Measurements from ENCODE around the gene HILPDA. TPM values are rescaled to one million over a fixed set of nuclear protein-coding genes. Genes with fewer than 3 reads are reported as not detected.

Gene HILPDA, protein sequence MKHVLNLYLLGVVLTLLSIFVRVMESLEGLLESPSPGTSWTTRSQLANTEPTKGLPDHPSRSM
- total RNA-seq (2022): 17.0 and 17.8 TPM in 2 replicates
- percentile 92 among the genes with signal in this experiment for Bru-seq, nascent RNA
- percentile 97 among the genes with signal in this experiment for BruChase-seq, experiment 1, labeled RNA remaining after a 2-hour chase
- percentile 86 among the genes with signal in this experiment for BruChase-seq, experiment 2, labeled RNA remaining after a 6-hour chase
- long read RNA-seq, transcript HILPDA-201 (2 exons, 1,349 nt): major isoform, 28 of 32 reads
- long read RNA-seq, partial matches to known transcripts: 0 of 32 reads
- long read RNA-seq, other reads (novel, unspliced or antisense): 0 of 32 reads

DNA sequence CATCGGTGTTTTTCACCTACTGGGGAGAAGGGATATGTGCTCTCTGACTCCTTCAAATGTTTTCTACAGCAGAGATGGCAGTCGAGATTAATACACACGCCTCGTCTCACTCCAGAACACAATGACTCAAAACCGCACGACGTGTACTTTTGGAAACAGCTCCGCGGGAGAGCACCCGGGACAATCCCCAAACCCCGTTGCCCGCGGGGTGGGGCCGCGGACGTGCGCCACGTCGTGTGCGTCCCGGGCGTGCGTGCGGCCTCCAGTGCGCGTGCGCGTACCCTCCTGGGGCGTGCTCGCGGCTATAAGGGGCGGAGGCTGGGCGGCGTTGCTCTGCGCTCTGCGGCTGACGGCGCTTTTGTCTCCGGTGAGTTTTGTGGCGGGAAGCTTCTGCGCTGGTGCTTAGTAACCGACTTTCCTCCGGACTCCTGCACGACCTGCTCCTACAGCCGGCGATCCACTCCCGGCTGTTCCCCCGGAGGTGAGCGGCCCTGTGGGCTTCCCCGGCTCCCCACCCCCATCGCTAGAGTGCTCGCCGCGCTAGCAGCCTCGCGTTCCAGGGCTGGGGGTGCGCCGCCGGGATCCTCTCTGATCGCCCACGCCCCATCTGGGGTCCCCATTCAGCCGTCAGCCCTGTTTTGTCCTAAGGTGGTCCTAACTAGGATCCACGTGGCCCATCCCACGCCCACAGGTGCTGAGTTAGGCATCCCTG is at the start of gene HILPDA:
TSS of gene HILPDA (plus strand) at position 336 of the 712 bp plus-strand sequence. CDS start 1,391 bp downstream, outside the sequence.
- Histone ChIP-seq H3K27me3 (replicated peaks; ENCODE audit: control insufficient read depth, insufficient read depth, low read length) (no peaks in the 10 kb centered on the region), H3K4me1 (peaks cover 33% of the 10 kb centered on the region), H3K9me3 (no peaks in the 10 kb centered on the region), H3K4me3 (ENCODE audit: low read depth, low read length) (peak within 1 kb of the TSS; percentile 70), H3K36me3 (ENCODE audit: control insufficient read depth, insufficient read depth, low read length) (peaks cover 5% of the 10 kb centered on the region)
- BruUV-seq (replicated peaks): no TSS peak
- H3K27me3 Mint-ChIP-seq (ENCODE audit: insufficient read depth, unreplicated experiment): peaks cover 5% of the 10 kb centered on the region
- H3K9me3 Mint-ChIP-seq (ENCODE audit: unreplicated experiment): no peaks in the 10 kb centered on the region
- intact Hi-C loops (cut with micrococcal nuclease; ENCODE audit: unreplicated experiment): no loop called here
- peak within 1 kb of the TSS; percentile 99 for H3K4me3 Mint-ChIP-seq (ENCODE audit: unreplicated experiment)
- peaks cover 31% of the 10 kb centered on the region for H3K36me3 Mint-ChIP-seq (ENCODE audit: insufficient read depth, unreplicated experiment)
- TF ChIP-seq CTCF (IDR thresholded peaks at IDR 0.05; ENCODE audit: insufficient read depth in 1 of 2, low read depth in 1 of 2, low read length in 1 of 2, severe bottlenecking in 1 of 2, unreplicated experiment in 1 of 2): no peak
- DNase-seq: peak; percentile 89 to 90
- ChIA-PET CTCF (interaction anchor here (0.9 to 1.6 kb wide), 4 partner anchors 14 to 47 kb away, joined by 3 to 17 read pairs (median 6); no protein-coding TSS in a partner anchor), POLR2A (interaction anchor here (0.6 to 1.4 kb wide), 3 partner anchors 20 to 1475 kb away, joined by 3 to 13 read pairs (median 10); no protein-coding TSS in a partner anchor)
- peaks cover 32% of the 10 kb centered on the region for H3K4me1 Mint-ChIP-seq (ENCODE audit: low read depth, unreplicated experiment)
- peak within 1 kb of the TSS; percentile 92 for H3K27ac Mint-ChIP-seq (ENCODE audit: unreplicated experiment)

GRCh38 chr7:128406314-128407232 is 49.1 kb upstream of the HILPDA start:
- no peak overlapping the region for H3K27ac Mint-ChIP-seq (ENCODE audit: unreplicated experiment)
- TF ChIP-seq CTCF (IDR thresholded peaks at IDR 0.05; ENCODE audit: insufficient read depth in 1 of 2, low read depth in 1 of 2, low read length in 1 of 2, severe bottlenecking in 1 of 2, unreplicated experiment in 1 of 2): no peak
- H3K4me3 Mint-ChIP-seq (ENCODE audit: unreplicated experiment): peak overlapping the region; percentile 81
- H3K36me3 ChIP-seq (ENCODE audit: control insufficient read depth, insufficient read depth, low read length): no peaks in the 10 kb centered on the region
- H3K4me1 ChIP-seq: peaks cover 34% of the 10 kb centered on the region
- BruUV-seq (replicated peaks): no TSS peak
- H3K27me3 ChIP-seq (replicated peaks; ENCODE audit: control insufficient read depth, insufficient read depth, low read length): no peaks in the 10 kb centered on the region
- intact Hi-C loops (cut with micrococcal nuclease; ENCODE audit: unreplicated experiment): no loop called here
- DNase-seq: peak in 1 of 2 experiments; percentile 37
- H3K4me3 ChIP-seq (ENCODE audit: low read depth, low read length): peak overlapping the region; percentile 33
- no peaks in the 10 kb centered on the region; the same call in 1 of the 2 replicates for H3K9me3 ChIP-seq
- POLR2A ChIA-PET: no interaction called here
- CTCF ChIA-PET: interaction anchor here (1.2 kb wide), 2 partner anchors 19 to 21 kb away, joined by 3 to 5 read pairs; no protein-coding TSS in a partner anchor
- peaks cover 7% of the 10 kb centered on the region for H3K4me1 Mint-ChIP-seq (ENCODE audit: low read depth, unreplicated experiment)
- H3K27me3 Mint-ChIP-seq (ENCODE audit: insufficient read depth, unreplicated experiment): no peaks in the 10 kb centered on the region
- no peaks in the 10 kb centered on the region for H3K9me3 Mint-ChIP-seq (ENCODE audit: unreplicated experiment)
- H3K36me3 Mint-ChIP-seq (ENCODE audit: insufficient read depth, unreplicated experiment): no peaks in the 10 kb centered on the region
